ENCODE results near the gene SDCBP2.

The SDCBP2 gene, protein sequence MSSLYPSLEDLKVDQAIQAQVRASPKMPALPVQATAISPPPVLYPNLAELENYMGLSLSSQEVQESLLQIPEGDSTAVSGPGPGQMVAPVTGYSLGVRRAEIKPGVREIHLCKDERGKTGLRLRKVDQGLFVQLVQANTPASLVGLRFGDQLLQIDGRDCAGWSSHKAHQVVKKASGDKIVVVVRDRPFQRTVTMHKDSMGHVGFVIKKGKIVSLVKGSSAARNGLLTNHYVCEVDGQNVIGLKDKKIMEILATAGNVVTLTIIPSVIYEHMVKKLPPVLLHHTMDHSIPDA

DNA sequence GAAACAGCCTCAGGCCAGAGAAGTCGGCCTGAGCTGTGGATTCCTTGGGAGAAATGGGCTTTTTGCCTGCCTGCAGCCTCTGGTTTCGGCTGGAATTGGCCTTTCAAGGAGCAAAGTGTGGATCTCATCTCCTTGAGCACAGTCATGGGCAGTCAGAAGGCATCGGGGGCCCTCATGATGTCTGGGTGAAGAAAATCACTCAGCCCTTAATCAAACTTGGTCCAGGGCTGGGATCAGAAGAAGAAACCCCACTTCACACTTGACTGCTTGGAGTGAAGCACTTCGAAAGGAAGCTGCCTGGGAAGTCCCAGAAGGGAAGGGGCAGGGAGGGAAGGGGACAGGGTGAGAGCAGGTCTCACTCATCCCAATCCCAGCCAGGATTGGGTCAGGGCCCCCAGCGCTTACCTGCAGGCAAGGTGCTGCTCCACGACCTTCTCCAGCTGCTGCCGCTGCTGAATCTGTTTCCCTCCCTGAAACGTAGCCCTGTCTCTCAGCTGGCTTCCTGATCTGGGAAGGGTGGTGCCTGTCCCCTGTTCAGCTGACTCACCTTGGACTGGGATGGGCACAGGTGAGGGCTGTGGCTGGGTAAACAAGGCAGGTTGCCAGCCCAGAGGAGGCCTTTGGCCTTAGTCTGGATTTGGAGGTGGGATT lies at the start of gene SDCBP2:
TSS of gene SDCBP2 (minus strand) at position 460 of the 651 bp plus-strand sequence. CDS start 8,723 bp downstream, outside the sequence.
- DNase-seq (no peak), ATAC-seq (no peak)

DNA sequence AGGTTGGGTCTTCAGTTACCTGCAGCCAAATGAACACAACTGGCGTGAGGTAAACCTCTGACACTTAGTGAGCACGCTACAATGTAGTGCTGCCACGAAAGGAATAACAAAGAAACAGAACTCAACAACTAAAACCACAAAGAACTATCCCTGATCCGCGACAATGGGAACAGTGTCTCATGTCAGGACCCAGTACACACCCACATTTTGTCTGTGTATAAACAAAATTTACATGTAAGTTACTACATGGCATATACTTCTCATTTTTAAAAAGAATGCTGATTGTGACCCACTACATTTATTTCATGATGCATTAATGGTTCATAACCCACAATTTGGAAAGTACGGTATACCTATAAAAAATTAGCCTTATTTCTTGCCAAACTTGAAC lies 49.8 kb upstream of the SDCBP2 start:
- no peak for DNase-seq
- no peak for ATAC-seq

DNA sequence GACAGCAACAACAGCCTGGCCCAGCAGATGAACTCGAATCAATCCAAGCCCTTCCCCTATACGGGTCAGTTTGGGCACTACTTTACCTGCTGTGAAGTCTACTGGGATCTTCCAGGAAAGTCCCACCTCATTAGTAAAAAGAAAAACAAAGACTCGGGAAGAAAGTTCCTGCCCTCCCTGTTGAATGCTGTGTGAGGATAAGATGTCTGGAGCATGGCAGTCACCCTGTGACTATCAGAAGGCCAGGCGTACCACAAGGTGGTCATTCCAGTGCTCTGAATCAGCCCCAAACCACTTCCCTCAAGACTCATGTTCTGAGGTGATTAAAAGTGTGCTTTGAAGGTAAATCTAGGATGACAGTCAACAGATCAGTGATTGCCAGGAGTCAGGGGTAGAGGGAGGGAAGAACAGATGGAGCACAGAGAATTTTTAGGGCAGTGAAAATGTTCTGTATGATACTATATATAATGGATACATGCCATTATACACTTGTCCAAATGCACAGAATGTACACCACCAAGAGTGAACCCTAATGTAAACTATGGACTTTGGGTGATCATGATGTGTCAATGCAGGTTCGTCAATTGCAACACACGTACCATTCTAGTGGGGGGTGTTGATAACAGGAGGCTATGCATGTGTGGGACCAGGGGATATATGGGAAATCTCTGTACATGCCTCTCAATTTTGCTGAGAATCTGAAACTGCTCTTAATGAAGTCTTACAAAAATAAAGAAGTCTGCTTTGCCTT lies 49.2 kb upstream of the SDCBP2 start:
- DNase-seq (no peak), ATAC-seq (peak; percentile 33)

DNA sequence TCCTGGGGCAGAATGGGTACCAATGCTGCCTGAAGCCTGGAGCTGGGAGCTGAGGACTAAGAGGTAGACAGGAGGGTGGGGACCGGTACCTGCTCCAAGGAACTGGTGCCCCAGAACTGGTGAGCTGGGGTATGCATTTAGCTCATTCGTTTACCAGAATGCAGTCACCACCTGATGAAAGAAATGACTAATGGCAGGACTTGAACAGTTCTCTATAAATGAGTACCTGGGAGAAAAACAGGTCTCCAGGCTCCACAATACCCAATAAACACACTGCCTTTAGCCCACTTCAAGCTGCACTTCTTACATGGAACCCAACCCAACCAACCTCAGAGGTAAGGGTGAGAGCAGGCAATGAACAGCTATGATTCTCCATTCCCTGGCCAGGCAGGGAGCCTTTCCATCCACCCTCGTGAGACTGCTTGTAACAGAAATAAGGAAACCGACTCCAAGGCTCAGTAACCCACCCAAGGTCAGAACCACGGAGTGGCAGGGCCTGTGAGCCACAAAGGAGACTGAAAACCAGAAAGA lies 48.5 kb upstream of the SDCBP2 start:
- ATAC-seq (peak; percentile 77), DNase-seq (no peak)

DNA sequence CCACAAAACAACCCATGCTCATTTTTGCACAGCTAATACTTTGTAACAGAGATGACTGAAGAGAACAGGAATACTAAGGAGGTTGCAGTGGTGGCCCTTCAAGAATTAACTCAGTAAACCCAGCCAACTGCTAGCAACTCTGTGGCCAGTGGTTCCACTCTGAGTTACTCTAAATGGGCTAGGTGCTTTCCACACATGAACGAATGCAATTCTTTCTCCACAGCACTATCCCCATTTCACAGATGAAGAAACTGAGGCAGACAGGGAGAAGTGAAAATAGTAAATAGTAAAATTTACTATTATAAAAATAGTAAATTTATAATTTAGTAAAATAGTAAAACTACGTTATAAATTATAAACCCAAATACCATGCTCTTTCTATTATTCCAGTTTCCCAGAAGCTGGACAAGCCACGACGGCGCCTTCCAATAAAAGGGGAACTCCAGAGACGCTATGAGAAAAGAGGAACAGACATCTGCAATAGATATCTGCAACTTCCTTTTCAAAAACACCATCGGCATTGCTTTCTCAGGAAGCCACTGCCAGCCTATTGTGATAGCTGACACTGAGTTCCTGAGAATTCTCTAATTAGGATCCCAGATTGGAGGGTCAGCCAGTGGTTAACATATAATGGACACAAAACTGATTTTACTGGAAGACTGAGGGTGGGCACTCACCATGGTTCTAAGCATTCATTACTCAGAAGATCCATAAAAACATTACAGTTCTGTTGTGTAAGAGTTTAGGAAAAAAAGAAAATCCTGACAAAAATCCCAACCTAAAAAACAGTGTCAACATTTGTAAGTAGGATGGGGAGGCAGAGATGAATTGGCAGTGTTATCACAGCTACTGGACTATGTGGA lies 47.7 kb upstream of the SDCBP2 start:
- DNase-seq (no peak), ATAC-seq (no peak)

DNA sequence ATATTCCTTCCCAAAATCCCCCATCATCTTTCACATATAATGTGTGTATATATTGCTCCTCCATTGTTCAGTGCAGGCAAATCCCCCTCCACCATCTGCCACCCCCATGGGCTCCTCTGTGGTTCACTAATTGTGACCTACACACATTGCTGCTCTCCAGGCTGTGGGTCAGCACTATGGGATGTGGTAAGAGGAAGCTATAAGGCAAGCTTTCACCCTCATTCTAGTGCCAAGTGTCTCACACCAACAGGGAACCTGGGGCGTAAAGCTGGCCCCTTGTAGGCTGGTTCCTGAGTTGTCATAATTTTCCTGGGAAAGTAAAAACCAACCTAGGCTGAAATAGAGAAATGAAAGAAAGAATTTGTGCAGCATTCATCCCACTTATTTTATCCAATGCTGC lies 47.1 kb upstream of the SDCBP2 start:
- ATAC-seq (no peak), DNase-seq (no peak)

DNA sequence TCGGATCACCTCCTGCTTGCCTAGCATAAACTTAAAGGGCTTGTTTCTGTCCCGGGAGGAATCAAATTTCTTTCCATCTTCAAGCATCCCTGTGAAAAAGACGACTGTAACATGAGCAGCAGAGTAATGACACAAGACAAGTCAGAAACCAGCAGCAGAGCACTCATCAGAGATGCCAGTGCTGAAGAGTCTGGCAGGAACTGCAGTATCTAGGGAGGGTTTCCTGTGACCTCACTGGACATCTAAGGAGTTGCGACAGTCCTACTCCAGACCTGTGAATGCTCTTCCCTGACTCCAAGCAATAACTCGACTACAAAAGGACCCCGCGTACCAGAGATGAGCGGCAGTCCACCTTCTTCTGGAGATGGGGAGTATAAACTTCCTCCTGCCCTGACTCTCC lies 46.6 kb upstream of the SDCBP2 start:
- ATAC-seq (no peak), DNase-seq (no peak)

DNA sequence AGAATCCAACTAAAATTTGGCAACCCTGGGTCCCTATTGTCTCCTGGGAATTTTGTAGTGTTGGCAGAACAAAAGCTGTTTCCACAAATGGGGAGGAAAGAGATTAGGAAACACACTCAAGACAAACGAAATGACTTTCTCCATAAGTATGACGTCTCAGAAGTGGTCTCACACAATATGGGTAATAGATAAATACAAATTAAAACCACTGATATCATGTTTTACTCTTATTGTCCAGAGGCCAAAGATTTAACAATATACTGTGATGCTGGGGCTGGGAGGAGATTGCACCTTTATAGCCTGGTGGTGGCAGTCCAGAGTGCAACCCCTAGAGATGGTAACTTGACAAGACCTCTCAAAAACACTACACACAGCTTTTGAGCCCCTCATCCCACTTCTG lies 45.3 kb upstream of the SDCBP2 start:
- no peak for DNase-seq
- ATAC-seq, result no peak

DNA sequence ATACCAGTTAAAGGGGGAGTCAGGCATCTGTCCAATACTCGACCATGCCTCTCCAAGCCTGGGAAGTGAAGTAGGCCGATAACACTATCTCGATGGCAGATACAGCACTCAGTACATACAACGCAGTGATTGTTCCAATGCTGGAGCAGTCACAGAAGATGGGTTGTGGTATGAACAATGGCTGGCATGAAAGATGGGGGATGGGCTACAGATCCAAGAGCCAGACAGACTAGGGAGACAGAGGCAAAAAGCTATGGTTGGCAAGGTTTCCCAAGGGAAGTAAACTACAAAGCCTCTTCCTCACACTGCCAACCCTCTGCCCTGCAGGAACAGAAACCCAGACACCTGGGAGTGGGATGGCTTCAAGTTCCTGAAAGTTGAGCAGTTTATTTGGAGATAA lies 44.7 kb upstream of the SDCBP2 start:
- DNase-seq (no peak), ATAC-seq (no peak)

DNA sequence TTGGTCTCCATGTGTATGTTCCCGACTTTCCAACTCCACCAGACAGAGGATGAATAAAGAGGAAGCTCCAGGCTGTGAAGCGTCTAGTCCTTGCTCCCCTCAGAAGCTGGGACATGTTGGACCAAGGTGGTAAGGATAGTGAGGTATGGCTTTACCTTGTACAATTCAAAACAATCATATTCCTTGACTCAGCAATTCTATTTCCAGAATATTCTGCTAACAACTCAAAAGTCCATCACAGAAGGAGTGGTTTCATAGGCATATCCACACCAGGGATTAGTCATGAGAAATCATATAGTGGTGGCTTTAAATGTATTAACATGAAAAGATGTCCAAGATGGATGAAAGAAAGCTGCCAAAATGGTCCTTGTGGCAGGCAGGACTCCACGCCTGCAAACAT lies 44.1 kb upstream of the SDCBP2 start:
- no peak for ATAC-seq
- DNase-seq, result no peak

DNA sequence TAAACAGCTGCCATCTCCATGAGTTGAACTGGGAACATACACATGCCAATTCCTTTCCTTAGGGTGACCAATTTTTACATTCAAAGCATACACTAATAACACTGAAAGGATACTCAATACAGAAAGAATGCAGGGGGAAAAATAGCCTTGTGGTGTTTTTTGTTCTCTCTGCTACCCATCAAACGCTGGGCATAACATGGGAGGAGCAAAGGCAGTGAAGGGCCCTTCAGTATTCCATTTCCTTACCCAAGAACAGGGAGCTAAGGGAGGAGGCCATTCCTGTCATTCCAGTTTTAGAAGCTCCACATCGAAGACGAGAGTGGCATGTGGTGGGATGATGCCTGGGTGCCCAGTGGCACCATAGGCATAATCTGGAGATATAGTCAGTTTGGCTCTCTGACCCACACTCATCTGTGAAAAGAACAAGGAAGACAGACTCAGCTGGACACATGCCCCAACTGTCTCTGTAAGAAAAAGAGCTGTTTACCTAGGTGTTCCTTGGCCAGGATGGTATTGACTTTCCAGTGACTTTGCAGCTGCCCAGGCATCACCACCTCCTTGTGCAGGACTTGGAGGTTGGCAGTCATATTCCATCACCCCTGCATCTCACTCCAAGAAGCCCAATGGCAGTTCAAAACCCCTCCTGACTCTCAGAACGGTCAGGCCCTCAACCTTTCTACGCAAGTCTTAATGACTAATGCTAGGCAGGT lies 43.0 kb upstream of the SDCBP2 start:
- DNase-seq, result no peak
- no peak for ATAC-seq

DNA sequence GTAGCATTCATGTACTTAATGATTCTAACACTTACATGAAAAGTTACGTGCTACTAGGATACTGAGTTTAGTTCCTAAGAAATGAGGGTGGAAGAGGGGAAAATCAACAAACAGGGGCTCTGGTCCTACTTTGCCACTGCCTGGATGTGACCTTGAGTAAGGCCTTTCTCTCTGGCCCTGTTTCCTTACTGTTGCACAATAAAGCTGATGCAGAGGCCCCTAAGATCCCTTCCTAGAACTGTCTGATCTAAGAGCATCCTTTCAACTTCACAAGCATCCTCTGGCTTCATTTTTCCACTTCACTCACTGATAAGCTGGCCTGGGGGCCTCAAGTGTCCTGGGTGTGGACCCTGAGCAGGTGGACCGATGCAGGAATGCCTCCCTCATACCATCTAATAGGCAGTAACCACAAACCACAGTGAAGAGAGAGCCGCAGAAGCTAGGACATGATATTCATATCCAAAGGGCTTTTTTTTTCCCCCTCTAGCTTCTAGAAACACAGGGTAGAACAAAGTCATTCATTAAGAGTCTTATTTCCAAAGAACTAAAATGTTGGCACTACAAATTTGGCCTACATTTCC lies 42.4 kb upstream of the SDCBP2 start:
- DNase-seq (no peak), ATAC-seq (no peak)

DNA sequence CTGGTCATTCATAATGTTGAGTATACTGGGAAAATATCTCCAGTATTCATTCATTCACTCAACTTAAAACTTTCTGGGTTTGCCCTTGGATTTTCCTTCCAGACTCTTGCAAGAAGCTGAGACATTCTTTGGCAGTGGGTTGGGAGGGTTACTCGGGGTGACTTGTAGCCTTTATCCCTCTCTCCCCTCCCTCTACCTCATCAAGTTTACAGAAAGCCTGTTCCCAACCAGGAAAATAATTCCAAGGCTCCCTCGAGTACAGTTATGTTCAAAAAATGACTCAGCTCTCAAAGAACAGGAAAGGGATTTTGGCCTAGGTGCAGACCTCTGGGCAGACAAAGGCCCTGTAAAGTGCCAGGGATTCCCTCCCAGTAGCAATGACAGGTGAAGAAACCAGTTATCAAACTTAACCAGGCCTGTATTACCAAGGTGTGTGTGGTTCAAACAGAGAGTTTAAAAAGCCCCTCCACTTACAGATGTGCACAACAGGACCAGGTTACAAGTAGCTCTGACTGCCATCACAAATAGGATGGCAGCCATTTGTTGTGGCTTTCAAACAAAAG lies 41.7 kb upstream of the SDCBP2 start:
- DNase-seq, result no peak
- no peak for ATAC-seq

DNA sequence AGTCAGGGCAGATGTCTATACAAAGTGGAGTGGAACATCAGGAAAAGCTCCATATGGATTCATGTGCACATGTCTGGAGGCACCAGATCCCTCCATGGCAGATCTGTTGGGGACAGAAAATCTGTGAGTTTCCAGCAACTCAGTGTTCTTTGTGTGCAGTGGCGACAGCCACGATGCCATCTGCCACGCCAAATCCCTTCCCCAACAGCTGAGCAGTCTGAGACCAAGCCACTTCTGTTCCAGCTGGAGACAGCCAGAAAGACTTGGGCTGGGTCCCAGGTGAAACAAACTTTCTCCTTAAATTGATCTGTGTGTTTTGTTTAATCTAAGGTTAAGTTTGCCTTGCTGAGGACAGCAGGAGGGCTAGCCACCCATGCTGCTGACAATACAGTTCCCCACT lies 41.0 kb upstream of the SDCBP2 start:
- ATAC-seq (no peak), DNase-seq (no peak)

DNA sequence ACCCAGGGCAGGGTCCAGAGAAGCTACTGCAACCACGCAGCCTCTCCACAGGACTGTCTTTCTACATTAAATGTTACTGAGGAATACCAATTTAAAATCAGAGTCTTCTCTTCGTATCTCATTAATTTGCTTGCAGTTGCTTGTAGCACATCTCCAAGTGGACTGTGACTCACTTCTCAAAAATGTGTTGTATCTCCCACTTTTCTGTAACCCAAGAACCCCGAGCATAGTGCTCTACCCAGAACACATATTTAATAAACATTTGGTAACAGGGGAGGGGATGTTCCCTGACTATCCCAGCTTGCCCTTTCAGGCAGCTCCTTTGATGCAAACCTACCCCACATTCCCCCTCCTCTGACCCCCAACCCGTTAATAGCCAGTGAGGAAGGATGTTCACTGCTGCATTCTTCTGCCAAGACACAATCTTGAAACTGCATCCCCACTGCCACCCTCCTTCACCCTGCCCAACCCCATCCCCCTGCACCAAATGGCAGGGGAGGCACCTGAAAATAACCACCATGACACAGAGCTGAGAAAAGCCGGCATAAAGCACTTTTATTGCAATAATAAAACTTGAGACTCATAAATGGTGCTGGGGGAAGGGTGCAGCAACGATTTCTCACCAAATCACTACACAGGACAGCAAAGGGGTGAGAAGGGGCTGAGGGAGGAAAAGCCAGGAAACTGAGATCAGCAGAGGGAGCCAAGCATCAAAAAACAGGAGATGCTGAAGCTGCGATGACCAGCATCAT lies 39.7 kb upstream of the SDCBP2 start:
- no peak for DNase-seq
- no peak for ATAC-seq

DNA sequence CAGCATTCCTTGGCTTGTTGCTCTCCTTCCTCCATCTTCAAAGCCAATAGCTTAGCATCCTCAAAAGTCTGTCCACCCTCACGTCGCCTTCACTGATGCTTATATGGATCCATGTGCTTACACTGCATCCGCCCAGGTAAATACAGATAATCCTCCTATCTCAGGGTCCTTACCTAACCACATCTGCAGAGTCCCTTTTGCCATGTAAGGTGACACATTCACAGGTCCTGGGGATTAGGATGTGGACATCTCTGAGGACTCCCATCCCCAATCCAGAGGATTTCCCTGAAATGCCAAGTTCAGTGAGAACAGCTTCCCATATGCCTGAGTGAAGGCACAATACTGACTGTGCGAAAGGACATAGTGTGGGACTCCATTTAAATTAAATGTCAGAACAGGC lies 38.5 kb upstream of the SDCBP2 start:
- ATAC-seq (no peak), DNase-seq (no peak)

DNA sequence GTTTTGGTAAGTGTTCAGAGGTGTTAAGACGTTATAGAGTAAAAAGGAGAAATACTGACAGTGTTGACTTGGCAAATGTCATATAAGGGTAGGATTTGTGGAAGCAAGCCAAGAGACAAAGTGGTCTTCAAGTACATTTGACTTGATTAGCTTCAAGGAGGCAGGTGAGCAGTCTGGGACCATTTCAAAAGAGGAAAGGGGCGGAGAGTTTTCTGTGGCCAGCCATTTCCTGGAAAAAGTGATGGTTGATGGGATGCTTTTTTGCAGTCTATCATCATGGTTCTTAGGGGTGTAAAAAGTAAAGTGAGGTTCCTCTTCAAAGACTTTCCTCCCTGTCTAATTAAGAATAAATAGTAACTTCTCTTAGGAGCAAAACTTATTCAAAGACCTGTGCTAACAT lies 35.2 kb upstream of the SDCBP2 start:
- ATAC-seq (no peak), DNase-seq (no peak)

DNA sequence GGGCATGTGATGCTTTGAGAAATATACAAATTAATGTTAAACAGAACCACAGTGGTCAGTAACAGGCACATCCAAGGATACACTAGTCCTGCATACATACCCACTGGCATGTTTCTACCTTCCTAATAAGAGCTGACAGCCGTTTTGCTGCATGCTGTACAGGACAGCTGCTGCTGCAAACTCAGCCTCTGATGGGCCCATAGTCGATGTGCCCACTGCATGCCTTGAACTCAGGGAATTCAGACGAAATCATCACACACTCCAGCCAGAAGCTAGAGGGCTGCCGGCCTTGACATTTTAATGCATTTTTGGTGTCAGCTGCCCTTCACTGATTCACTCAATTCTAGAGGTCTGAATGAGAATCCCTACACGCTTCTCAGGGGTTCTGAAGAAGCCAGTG lies 34.6 kb upstream of the SDCBP2 start:
- DNase-seq, result no peak
- no peak for ATAC-seq

DNA sequence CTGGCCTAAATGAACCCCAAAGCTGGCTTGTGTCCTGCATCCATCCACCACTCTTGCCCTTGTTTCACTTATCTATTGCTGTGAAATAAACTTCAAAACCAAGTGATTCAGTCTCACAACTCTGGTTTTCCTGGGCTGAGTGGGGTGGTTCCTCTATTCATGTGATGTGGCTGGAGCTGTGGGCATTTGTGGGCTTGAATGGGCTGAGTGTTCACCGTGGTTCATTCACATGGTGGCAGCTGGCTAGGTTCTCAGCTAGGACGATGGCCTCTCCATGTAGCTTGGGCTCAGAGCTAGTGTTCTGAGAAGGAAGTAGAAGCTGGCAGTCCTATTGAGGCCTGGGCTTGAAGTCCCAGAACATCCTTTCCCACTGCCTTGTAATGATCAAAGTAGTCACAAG lies 33.5 kb upstream of the SDCBP2 start:
- ATAC-seq, result no peak

More for the DNA sequence above, 33.5 kb upstream of the SDCBP2 start:
- DNase-seq, result no peak

Data from stimulated activated naive CD8-positive, alpha-beta T cell treated with anti-CD3 and anti-CD28 coated beads, Interleukin-15, Interleukin-2, amounts not matched to agents 100 U/mL and 50 U/mL, for 24 hours (primary cell).